HepG2 (cell line): ENCODE results near the gene BHLHE23. TPM values are rescaled to one million over a fixed set of nuclear protein-coding genes. Genes with fewer than 3 reads are reported as not detected.
A peak's percentile ranks its signal among the peaks of the same experiment; 100 is the strongest.

Experiments
- NFKB2 ChIP-seq: sonication (generic); formaldehyde crosslinking; IDR thresholded peaks from 2 replicates; pipeline ENCODE4 v1.4.0; 2020; ENCODE audit warnings: missing genetic modification reagents, borderline replicate concordance
- NONO ChIP-seq, 2 experiments: fragments of 450-650 bp in 1 of 2; sonication (generic) in 1 of 2; formaldehyde crosslinking in 1 of 2; IDR thresholded peaks in 1 of 2; conservative IDR thresholded peaks in 1 of 2; 2 replicates each; pipeline versions ENCODE4 v1.6.1 to v1.8.0; 2017 to 2022; ENCODE audit warnings: mild to moderate bottlenecking in 1 of 2, missing genetic modification reagents in 1 of 2, moderate library complexity in 1 of 2
- ZBTB39 ChIP-seq: sonication (generic); formaldehyde crosslinking; IDR thresholded peaks from 2 replicates; pipeline ENCODE4 v1.5.0; 2020; ENCODE audit warnings: missing genetic modification reagents
- ZNF143 ChIP-seq: sonication (generic); formaldehyde crosslinking; IDR thresholded peaks from 2 replicates; pipeline ENCODE4 v1.4.0; 2020; ENCODE audit warnings: missing genetic modification reagents
- ZNF326 ChIP-seq: sonication (generic); formaldehyde crosslinking; IDR thresholded peaks from 2 replicates; pipeline ENCODE4 v1.4.0; 2020; ENCODE audit warnings: missing genetic modification reagents, borderline replicate concordance
- ZSCAN22 ChIP-seq: sonication (generic); formaldehyde crosslinking; IDR thresholded peaks from 2 replicates; pipeline ENCODE4 v1.4.0; 2020; ENCODE audit warnings: mild to moderate bottlenecking, missing genetic modification reagents
- polyA plus RNA-seq, 8 experiments: library from polyadenylated mRNA; depleted of rRNA in 3 of 8; stranded (reverse) in 7 of 8; unstranded in 1 of 8; fragments of >200 nt; fragmentation: Illumina TruSeq in 4 of 8; extraction: Trizol in 4 of 8; gene quantifications; 2 replicates each; pipeline versions ENCODE4 v1.2.1 to v1.2.3, GENCODE V29; 2011 to 2016; ENCODE audit warnings: low read depth in 4 of 8, missing spikeins in 1 of 8, mixed read lengths in 1 of 8; ENCODE audit not compliant: insufficient read depth in 1 of 8
- total RNA-seq, 5 experiments: library from RNA; depleted of rRNA; stranded (reverse); fragments of >200 nt; fragmentation: Illumina TruSeq; extraction: Trizol; gene quantifications; 2 replicates each; pipeline ENCODE4 v1.2.3, GENCODE V29; 2016; ENCODE audit warnings: low read depth in 1 of 5
- TF ChIP-seq, protein P1 (sequence below): sonication (generic); formaldehyde crosslinking; IDR thresholded peaks from 2 replicates; pipeline ENCODE4 v1.4.0; 2020; ENCODE audit warnings: mild to moderate bottlenecking, missing genetic modification reagents

Gene BHLHE23
- total and polyA plus RNA-seq, 2 of the 13 experiments (the other 11 are each of a cell fraction or from before 2014, with no cell fraction given), result not detected

DNA sequence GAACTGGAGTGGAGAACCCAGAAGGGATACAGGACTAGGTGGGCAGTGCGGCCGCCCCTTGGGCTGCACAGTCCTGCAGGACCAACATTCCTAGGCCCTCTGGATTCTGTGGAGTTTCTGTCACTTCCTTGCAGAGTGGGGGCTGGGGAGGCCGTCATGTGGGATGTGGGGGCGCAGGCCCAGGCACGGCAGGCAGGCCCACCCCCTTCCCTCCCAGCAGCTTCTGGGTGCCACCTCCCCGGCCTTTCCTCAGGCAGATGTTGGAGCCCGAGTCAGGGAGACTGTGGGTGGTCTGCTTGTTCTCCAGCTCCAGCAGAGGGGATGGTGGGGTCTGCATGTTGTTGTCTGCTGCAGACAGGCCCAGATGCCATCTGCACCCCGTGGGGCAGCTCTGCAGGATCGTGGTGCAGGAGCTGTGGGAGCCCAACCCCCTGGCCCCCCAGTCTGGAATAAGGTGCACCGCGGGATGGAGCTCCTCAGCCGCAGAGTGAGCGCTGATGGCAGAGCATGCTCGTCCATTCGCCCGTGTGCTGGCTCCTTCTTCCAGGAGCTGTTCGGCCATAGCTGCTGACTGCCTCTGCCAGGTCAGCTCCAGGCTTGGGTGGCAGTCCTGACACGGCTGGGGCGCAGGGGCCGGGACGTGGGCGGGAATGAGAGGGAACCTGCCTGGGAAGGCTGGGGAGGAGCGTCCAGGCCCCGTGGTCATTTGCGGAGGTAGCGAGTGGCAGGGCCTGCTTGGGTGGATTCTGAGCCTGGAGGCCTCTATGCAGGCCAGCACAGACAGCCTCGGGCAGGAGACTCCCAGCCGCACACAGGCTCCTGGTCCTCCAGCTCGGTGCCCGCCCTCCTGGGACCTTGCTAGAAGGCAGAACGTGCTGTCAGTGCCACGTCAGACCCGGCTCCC, 36.2 kb downstream of the BHLHE23 start (continued):
- TF ChIP-seq ZBTB39 (CRISPR knock-in tag) (peak; percentile 55; the same call in 1 of the 2 replicates), NONO (IDR thresholded peaks at IDR 0.05) (no peak), NONO (CRISPR knock-in tag; conservative IDR thresholded peaks at IDR 0.05) (0 out of 2 replicates have a peak, but pooled peaks have one; percentile 30), ZNF143 (CRISPR knock-in tag) (no peak), ZSCAN22 (CRISPR knock-in tag) (peak; percentile 40; the same call in 1 of the 2 replicates), NFKB2 (CRISPR knock-in tag) (0 out of 2 replicates have a peak, but pooled peaks have one; percentile 8), ZNF326 (CRISPR knock-in tag) (0 out of 2 replicates have a peak, but pooled peaks have one; percentile 60)
- TF ChIP-seq, protein P1, sequence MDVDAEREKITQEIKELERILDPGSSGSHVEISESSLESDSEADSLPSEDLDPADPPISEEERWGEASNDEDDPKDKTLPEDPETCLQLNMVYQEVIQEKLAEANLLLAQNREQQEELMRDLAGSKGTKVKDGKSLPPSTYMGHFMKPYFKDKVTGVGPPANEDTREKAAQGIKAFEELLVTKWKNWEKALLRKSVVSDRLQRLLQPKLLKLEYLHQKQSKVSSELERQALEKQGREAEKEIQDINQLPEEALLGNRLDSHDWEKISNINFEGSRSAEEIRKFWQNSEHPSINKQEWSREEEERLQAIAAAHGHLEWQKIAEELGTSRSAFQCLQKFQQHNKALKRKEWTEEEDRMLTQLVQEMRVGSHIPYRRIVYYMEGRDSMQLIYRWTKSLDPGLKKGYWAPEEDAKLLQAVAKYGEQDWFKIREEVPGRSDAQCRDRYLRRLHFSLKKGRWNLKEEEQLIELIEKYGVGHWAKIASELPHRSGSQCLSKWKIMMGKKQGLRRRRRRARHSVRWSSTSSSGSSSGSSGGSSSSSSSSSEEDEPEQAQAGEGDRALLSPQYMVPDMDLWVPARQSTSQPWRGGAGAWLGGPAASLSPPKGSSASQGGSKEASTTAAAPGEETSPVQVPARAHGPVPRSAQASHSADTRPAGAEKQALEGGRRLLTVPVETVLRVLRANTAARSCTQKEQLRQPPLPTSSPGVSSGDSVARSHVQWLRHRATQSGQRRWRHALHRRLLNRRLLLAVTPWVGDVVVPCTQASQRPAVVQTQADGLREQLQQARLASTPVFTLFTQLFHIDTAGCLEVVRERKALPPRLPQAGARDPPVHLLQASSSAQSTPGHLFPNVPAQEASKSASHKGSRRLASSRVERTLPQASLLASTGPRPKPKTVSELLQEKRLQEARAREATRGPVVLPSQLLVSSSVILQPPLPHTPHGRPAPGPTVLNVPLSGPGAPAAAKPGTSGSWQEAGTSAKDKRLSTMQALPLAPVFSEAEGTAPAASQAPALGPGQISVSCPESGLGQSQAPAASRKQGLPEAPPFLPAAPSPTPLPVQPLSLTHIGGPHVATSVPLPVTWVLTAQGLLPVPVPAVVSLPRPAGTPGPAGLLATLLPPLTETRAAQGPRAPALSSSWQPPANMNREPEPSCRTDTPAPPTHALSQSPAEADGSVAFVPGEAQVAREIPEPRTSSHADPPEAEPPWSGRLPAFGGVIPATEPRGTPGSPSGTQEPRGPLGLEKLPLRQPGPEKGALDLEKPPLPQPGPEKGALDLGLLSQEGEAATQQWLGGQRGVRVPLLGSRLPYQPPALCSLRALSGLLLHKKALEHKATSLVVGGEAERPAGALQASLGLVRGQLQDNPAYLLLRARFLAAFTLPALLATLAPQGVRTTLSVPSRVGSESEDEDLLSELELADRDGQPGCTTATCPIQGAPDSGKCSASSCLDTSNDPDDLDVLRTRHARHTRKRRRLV (CRISPR knock-in tag), result peak; percentile 41; the same call in 1 of the 2 replicates
- TF ChIP-seq, all 625 proteins: peak for 165
